Limb (tissue), 2 donors: Measurements from ENCODE around the gene PI4K2A.
"Not testable (repeated sequence)": the region's sequence is repeated elsewhere in the genome, so short reads cannot be mapped to it uniquely, and the experiment has no call there.

Experiments used
- DNase-seq, 2 donors: peaks; one replicate each; pipeline ENCODE4 v3.0.0-alpha.2; 2016; ENCODE audit errors: extremely low spot score in 2 of 2

Gene PI4K2A

DNA sequence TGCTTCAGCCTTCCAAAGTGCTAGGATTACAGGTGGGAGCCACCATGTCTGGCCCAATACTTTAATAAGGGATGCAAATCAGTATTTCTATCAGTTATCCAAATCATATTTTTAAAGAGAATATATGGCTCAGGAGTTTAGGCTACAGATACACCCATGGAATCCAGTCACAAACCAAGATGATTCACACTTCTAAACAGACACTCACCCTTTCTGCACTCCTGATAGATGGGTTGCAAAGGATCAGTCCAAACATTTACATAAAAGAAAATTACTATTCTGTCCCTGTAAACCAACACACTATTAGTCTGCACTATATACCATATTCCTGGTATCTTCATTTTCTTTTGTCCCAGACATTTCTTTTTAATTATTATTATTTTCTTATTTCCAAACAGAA lies 9.4 kb upstream of the PI4K2A start:
- no peak for DNase-seq

DNA sequence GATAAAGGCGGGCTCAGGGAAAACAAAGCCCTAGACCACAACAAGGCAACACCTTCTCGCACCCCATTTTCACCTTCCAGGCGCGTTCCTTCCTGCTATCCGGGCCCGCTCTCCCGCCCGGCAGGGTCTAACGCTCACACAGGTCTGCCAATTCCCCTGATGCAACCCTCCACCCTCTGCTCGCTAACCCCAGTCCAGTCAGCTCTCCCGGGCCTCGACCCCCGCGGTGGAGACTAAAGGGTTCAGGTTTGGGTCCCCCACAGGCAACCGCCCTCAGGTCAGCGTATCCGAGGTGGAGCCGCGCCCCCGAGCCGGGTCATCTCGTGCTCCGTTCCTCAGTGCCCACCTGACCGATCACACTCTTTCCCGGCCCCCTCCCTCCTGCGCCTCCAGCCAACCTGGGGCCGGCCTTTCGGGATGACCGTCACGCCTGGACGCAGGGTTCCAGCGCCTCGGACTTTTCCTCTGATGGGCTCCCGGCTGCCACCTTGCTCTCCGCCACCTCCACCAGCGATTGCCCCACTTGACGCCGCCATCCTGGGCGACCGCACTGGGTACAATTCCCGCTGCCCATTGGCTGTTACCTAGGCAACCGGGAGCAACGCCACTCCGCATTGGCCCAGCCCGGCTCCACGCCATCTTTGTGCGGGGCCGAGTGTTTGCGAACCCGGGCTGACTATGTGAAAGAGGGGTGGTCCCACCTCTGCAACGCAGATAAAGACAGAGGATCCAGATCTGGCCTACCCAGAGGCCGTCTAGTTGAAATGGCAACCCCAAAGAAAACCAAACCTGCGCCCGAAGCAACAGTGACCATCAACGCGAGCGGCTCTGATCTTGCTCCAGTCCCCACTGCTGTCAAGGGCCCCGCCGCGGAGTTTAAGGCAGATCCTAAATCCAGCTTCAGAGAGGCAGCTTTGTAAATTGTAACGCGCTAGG lies 7.3 kb upstream of the PI4K2A start, which contains the start of gene MORN4:
Gene MORN4 (minus strand): TSS at position 552 of the 936 bp plus-strand sequence. CDS start 13,847 bp downstream, outside the sequence.
- peak; percentile 95 to 96 for DNase-seq

GRCh38 chr10:97633921-97634320 lies 6.5 kb upstream of the PI4K2A start:
- DNase-seq: no peak

DNA sequence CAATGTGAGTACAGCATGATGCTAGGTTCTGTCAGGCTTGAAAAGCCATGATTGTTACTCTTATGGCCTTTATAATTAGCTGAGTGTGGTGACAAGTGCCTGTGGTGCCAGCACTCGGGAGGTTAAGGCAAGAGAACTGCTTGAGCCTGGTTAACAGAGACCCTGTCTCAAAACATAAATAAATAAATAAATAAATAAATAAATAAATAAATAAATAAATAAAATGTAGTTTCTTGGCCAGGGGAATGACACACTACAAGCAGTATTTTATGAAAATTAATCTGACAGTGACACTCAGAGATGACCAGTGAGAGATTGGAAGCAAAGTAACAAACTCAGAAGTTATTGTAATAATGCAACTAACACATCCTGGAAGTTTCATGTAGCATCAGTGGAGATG lies 4.9 kb upstream of the PI4K2A start:
- no peak for DNase-seq

- DNase-seq: not testable (repeated sequence)
These were observed 1.4 kb upstream of the PI4K2A start for GRCh38 chr10:97639090-97639489.

DNA sequence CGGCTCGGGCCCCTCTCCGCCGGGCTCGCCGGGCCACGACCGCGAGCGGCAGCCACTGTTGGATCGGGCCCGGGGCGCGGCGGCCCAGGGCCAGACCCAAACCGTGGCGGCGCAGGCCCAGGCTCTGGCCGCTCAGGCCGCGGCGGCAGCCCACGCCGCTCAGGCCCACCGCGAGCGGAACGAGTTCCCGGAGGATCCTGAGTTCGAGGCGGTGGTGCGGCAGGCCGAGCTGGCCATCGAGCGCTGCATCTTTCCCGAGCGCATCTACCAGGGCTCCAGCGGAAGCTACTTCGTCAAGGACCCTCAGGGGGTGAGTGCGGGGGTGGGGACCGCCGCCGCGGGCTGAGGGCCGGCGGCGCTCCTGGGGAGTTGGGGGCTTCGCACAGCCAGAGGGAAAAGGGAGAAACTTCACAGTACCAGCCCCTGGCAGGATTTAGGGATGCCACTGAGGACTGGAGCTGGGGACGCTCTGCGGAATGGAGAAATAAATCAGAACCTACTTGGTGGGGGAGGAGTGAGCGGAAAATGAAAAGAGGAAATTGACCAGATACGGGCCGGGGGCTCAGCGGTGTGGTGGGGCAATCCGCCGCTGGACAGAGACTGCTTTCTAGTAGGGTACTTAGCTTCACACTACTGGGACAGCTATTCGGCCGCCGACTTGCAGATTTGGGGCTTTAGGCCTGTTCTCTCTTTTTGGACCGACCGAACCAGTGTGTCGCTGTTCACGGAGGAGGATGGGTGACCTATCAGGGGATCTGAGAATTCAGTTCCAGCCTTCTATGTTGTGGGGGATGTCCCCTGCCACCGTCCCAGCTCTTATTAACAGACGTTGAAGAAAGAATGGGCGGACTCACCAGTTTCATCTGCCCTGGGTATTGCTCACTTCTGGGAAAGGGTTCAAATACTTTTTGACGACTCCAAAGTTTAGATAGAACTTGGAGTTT lies 669 bp downstream of the PI4K2A start:
- no peak for DNase-seq

DNA sequence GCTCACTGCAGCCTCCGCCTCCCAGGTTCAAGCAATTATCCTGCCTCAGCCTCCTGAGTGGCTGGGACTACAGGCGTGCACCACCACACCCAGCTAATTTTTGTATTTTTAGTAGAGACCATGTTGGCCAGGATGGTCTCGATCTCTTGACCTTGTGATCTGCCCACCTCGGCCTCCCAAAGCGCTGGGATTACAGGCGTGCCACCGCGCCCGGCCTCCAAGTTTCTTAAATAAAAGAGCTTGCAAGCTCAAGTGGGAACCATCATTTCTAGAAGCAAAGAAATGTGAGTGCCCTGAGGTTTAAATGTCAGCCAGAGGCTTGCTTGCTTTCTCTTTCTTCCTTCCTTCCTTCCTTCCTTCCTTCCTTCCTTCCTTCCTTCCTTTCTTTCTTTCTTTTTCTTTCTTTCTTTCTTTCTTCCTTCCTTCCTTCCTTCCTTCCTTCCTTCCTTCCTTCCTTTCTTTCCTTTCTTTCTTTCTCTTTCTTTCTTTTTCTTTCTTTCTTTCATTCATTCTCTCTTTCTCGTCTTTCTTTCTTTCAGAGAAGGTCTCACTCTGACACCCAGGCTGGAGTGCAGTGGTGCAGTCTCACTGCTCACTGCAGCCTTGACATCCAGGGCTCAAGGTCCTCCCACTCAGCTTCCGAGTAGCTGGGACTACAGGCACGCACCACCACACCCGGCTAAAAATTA lies 2.1 kb downstream of the PI4K2A start:
- not testable (repeated sequence) for DNase-seq

DNA sequence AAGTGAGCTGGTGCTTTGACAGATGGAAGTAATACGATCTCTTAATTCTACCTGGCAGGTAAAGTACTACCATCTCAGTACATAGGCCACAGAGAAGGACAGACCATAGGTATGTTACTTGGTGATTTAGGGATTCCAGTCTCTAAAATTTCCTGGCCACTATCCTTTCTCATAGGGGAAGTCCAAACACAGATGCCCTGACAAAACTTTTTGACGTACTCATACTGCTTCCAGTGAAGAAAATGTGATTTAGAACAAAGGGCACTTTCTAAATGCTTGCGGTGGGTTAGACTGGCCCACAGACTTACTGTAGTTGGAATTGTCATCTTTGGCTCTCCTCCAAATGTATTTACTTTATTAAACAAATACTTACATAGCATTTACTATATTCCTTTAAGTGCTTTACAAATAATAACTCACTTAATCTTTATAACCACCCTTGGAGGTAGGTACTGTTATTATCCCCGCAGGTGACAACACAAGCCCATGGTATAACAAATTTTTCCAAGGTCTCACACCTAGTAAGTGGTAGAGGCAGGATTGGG lies 3.0 kb downstream of the PI4K2A start:
- DNase-seq: no peak

DNA sequence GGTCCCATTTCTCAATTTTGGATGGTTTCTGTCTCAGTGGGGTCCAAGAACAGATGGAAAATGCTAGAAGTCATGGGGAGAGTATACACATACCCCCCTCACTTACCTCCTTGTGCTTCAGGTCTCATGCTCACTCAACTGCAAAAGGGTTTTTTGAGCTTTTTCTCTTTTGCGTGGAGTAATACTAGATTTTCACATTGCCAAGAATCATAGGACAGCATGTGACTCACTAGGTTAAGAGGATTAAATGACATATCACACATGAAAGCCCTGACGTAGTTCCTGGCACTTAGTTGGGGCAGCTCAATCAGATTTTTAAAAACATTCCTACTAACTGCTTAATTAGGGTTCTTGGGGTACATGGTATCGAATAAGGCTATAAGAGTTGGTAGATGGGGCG lies 4.5 kb downstream of the PI4K2A start:
- DNase-seq: no peak

DNA sequence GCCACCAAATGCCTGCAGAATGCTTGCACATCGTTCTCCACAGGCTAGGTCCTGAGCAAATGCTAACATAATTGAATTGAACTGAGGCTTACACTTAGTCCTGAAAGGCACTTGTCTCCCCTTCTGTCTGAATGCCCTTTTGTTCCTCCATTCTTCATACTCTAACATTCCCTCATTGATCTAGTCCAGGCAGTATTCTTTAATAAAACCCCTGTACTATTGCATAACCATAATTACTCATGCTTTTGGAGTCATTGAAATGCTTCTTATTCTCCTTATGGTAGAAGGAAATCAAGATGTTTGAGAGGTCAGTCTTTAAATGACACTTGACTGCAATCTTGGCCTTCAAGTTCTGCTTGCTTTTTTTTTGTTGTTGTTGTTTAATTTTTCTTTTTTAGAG lies 7.1 kb downstream of the PI4K2A start:
- DNase-seq: no peak

DNA sequence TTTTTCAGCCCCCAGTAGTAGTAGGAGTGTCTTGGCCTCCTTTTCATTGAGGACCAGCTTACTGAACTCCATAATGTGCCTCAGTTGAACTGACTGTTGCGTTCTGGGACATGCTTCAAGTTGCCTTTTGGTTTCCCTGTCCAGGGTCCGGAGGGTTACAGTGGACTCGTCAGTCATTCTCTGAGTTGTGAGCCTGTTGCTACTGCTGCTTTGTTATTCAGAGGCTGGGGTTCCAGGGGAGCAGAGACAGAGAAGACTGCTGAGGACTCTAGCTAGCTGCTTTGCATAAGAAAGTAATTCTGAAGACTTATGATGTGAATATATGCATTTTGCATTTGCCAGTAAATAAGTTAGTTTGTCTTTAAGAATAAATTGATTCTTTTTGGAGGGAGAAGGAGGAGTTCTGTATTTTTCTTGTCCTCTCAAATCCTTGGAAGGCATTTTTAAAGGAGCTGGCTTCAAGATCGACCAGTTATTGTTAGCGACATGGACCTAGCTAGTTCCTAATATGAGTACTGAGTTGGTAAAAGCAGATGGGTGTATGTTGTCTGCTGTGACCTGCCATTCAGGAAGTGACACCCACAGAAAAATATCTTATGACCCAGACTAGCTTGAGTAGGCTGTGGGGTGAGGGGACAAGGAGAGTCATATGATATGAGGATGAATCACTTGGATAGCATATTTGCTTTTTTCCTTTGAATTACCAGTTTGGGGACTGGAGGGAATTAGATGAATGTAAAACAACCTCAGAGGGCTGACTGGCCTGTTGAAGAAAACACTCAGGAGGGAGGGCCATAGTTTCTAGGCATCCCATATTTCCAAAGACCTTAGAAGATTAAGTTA lies 8.3 kb downstream of the PI4K2A start:
- DNase-seq: no peak

- not testable (repeated sequence) for DNase-seq
These were observed 8.9 kb downstream of the PI4K2A start for GRCh38 chr10:97649405-97649750.

DNA sequence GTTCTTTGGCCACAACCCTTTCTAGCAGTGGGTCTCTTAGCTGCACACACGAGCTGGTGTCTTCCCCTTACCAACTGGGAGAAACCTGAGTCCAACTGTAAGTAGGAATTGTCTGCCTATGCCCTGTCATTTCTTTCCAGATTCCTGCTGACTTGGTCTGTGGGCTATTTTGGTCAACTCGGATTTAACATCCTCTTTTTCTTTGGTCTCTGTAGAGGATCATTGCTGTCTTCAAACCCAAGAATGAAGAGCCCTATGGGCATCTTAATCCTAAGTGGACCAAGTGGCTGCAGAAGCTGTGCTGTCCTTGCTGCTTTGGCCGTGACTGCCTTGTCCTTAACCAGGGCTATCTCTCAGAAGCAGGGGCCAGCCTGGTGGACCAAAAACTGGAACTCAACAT lies 10.3 kb downstream of the PI4K2A start:
- no peak for DNase-seq

- no peak for DNase-seq
These were observed 11.3 kb downstream of the PI4K2A start for GRCh38 chr10:97651773-97652172.

GRCh38 chr10:97656777-97657176 lies 16.3 kb downstream of the PI4K2A start:
- DNase-seq: no peak

GRCh38 chr10:97659589-97659988 lies 19.1 kb downstream of the PI4K2A start:
- peak in 1 of 2 donors; percentile 54 for DNase-seq

GRCh38 chr10:97664282-97664850 lies 23.9 kb downstream of the PI4K2A start:
- DNase-seq: no peak

- DNase-seq: no peak
These were observed 26.5 kb downstream of the PI4K2A start for GRCh38 chr10:97666992-97667391.

GRCh38 chr10:97667463-97667862 lies 27.0 kb downstream of the PI4K2A start:
- DNase-seq: no peak

DNA sequence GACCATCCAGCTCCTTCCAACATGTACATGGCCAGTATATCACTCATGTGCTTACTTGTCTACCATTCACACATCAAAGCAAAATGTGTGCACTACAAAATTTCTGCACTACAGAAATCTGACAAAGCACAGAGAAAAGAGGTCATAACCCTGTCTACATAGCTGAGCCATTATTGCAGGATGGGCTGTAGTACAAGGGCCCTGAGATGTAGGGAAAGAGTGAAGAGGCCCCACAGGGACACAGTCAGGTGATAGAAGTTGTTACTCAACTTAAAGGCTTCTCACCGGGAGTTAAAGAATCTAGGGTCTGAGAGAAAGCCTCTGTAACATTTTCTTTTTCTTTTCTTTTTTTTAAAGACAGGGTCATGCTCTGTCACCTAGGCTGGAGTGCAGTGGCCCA lies 29.1 kb downstream of the PI4K2A start:
- DNase-seq: no peak
